K562 (cell line): ENCODE measurements around the gene SMAD3. TPM values are rescaled to one million over a fixed set of nuclear protein-coding genes. Genes with fewer than 3 reads are reported as not detected.
A peak's percentile ranks its signal among the peaks of the same experiment; 100 is the strongest.

Experiments used
- ATF1 ChIP-seq, 2 experiments: fragments of 450-650 bp in 1 of 2; IDR thresholded peaks; 2 replicates each; pipeline ENCODE4 v1.6.1; 2016; ENCODE audit warnings: missing compliant biosample characterization in 1 of 2, missing genetic modification characterization in 1 of 2
- BMI1 ChIP-seq: fragments of 150-350 bp; IDR thresholded peaks from 2 replicates; pipeline ENCODE4 v1.6.1; 2014; ENCODE audit warnings: low read length
- ETS1 ChIP-seq: conservative IDR thresholded peaks from 2 replicates; pipeline ENCODE4 v1.6.1; 2011; ENCODE audit warnings: low read depth, mild to moderate bottlenecking, low read length; ENCODE audit not compliant: control insufficient read depth
- ETS2 ChIP-seq: IDR thresholded peaks from 2 replicates; pipeline ENCODE4 v1.6.1; 2016; ENCODE audit warnings: borderline replicate concordance, missing genetic modification characterization, mild to moderate bottlenecking, moderate library complexity, missing compliant biosample characterization; ENCODE audit not compliant: poor library complexity, severe bottlenecking
- KAT8 ChIP-seq: fragments of 450-650 bp; IDR thresholded peaks from 2 replicates; pipeline ENCODE4 v1.6.1; 2016; ENCODE audit warnings: low read depth, mild to moderate bottlenecking
- MAFF ChIP-seq: IDR thresholded peaks from 2 replicates; pipeline ENCODE4 v1.6.1; 2012; ENCODE audit warnings: low read length, improper control_type of control experiment
- MCM2 ChIP-seq: fragments of 450-650 bp; IDR thresholded peaks from 2 replicates; pipeline ENCODE4 v1.6.1; 2017; ENCODE audit warnings: low read depth, mild to moderate bottlenecking
- PML ChIP-seq: IDR thresholded peaks from 2 replicates; pipeline ENCODE4 v1.6.1; 2012; ENCODE audit warnings: low read length, inconsistent platforms
- RBBP5 ChIP-seq: fragments of 200-600 bp; sonication (generic); IDR thresholded peaks from 2 replicates; pipeline ENCODE4 v1.6.1; 2012; ENCODE audit warnings: borderline replicate concordance, mild to moderate bottlenecking, low read length, control low read depth, inconsistent platforms; ENCODE audit not compliant: insufficient read depth, poor library complexity, severe bottlenecking
- RBFOX2 ChIP-seq: fragments of 200-400 bp; formaldehyde crosslinking; IDR thresholded peaks from 2 replicates; pipeline ENCODE4 v1.6.1; 2017; ENCODE audit warnings: low read depth, mild to moderate bottlenecking, low read length, moderate library complexity
- RBM15 ChIP-seq: fragments of 200-400 bp; formaldehyde crosslinking; IDR thresholded peaks from 2 replicates; pipeline ENCODE4 v1.6.1; 2018; ENCODE audit warnings: mild to moderate bottlenecking, low read length, moderate library complexity; ENCODE audit not compliant: insufficient read depth
- RFX7 ChIP-seq: fragments of 250-450 bp; sonication (Bioruptor Pico); IDR thresholded peaks from 2 replicates; pipeline ENCODE4 v1.5.1; 2021; ENCODE audit warnings: mild to moderate bottlenecking
- SRSF9 ChIP-seq: fragments of 200-400 bp; formaldehyde crosslinking; IDR thresholded peaks from 2 replicates; pipeline ENCODE4 v1.6.1; 2017; ENCODE audit warnings: low read depth, low read length, borderline replicate concordance
- STAT6 ChIP-seq: sonication (generic); formaldehyde crosslinking; IDR thresholded peaks from 2 replicates; pipeline ENCODE4 v1.8.1; 2023; ENCODE audit warnings: mild to moderate bottlenecking, missing genetic modification reagents
- TCF3 ChIP-seq: sonication (generic); formaldehyde crosslinking; IDR thresholded peaks from 2 replicates; pipeline ENCODE4 v1.4.0; 2020; ENCODE audit warnings: mild to moderate bottlenecking, missing genetic modification reagents
- TCFL5 ChIP-seq: fragments of 250-450 bp; sonication (Bioruptor Pico); conservative IDR thresholded peaks from 2 replicates; pipeline ENCODE4 v1.6.1; 2021; ENCODE audit warnings: mild to moderate bottlenecking, moderate library complexity, matching md5 sums
- TOE1 ChIP-seq, 2 experiments: fragments of 450-650 bp in 1 of 2; sonication (generic) in 1 of 2; formaldehyde crosslinking in 1 of 2; IDR thresholded peaks; 2 replicates each; pipeline versions ENCODE4 v1.7.1 to v1.8.0; 2016 to 2022; ENCODE audit warnings: borderline replicate concordance in 2 of 2, mild to moderate bottlenecking in 2 of 2, antibody characterized with exemption in 1 of 2, inconsistent platforms in 1 of 2, low read depth in 1 of 2, missing genetic modification reagents in 1 of 2, moderate library complexity in 1 of 2
- ZNF280B ChIP-seq: fragments of 250-450 bp; sonication (Bioruptor Pico); IDR thresholded peaks from 2 replicates; pipeline ENCODE4 v1.5.1; 2021; ENCODE audit warnings: mild to moderate bottlenecking
- ZNF507 ChIP-seq: conservative IDR thresholded peaks from 2 replicates; pipeline ENCODE4 v1.6.1; 2017; ENCODE audit warnings: missing genetic modification characterization, missing compliant biosample characterization
- ZNF584 ChIP-seq: fragments of 200-800 bp; sonication (Bioruptor generic); IDR thresholded peaks from 2 replicates; pipeline ENCODE4 v1.6.1; 2016; ENCODE audit warnings: low read depth, mild to moderate bottlenecking, missing genetic modification characterization, missing compliant biosample characterization
- ZNF75A ChIP-seq: fragments of 450-650 bp; formaldehyde crosslinking; IDR thresholded peaks from 2 replicates; pipeline ENCODE4 v1.4.0; 2020; ENCODE audit warnings: mild to moderate bottlenecking
- polyA plus RNA-seq, 8 experiments: library from polyadenylated mRNA; depleted of rRNA in 4 of 8; stranded (reverse) in 5 of 8; unstranded in 3 of 8; fragments of >200 nt; fragmentation: Nextera tagmentation in 2 of 8; fragmentation: Illumina TruSeq in 1 of 8; extraction: Ambion mirVana in 2 of 8; extraction: Trizol in 1 of 8; gene quantifications; 2 replicates each; pipeline versions ENCODE4 v1.2.1 to v1.2.3, GENCODE V29; 2011 to 2014; ENCODE audit warnings: inconsistent platforms in 1 of 8, missing spikeins in 1 of 8
- total RNA-seq, 7 experiments: library from RNA; depleted of rRNA in 6 of 7; stranded (reverse); fragments of >200 nt in 6 of 7; fragmentation: Illumina TruSeq in 2 of 7; extraction: Trizol in 2 of 7; gene quantifications; 2 replicates each; pipeline versions ENCODE4 v1.2.1 to v1.2.3, GENCODE V29; 2011 to 2021; ENCODE audit warnings: low replicate concordance in 1 of 7

SMAD3 gene
- total and polyA plus RNA-seq, 9 of the 15 experiments (the other 6 are each of a cell fraction or from before 2014, with no cell fraction given): 4.3 to 39.2 (median 11.1) TPM

GRCh38 chr15:67063689-67064606 is 1.5 kb upstream of the SMAD3 start (continued):
- TF ChIP-seq ETS1 (no peak; the same call in 1 of the 2 replicates), ETS2 (no peak), SRSF9 (no peak), MCM2 (no peak), KAT8 (no peak), ZNF584 (CRISPR knock-in tag) (no peak), TOE1 (IDR thresholded peaks at IDR 0.05; ENCODE audit: borderline replicate concordance) (no peak), TOE1 (CRISPR knock-in tag; IDR thresholded peaks at IDR 0.05; ENCODE audit: borderline replicate concordance, low read depth) (no peak), BMI1 (no peak), ZNF507 (no peak), MAFF (no peak), TCF3 (CRISPR knock-in tag) (no peak; the same call in 1 of the 2 replicates), ATF1 (CRISPR knock-in tag; IDR thresholded peaks at IDR 0.05) (no peak), ATF1 (tag; IDR thresholded peaks at IDR 0.05) (no peak; the same call in 1 of the 2 replicates), RBM15 (no peak), ZNF75A (CRISPR knock-in tag) (no peak), TCFL5 (CRISPR knock-in tag) (no peak), RFX7 (CRISPR knock-in tag) (no peak), STAT6 (CRISPR knock-in tag) (no peak), RBBP5 (peak; percentile 51), PML (no peak), RBFOX2 (peak; percentile 64), ZNF280B (CRISPR knock-in tag) (no peak)
